GM12878 (cell line): ENCODE results near the gene PHYH. TPM values are rescaled to one million over a fixed set of nuclear protein-coding genes. Genes with fewer than 3 reads are reported as not detected.

ENCODE experiments used
- ATAC-seq: fragments of 200-7000 bp; cut with Tn5 transposase; 3 replicates; pipeline ENCODE4 v1.9.1; 2020; ENCODE audit warnings: mild to moderate bottlenecking, moderate library complexity
- BruUV-seq: library from RNA; stranded (reverse); fragments of 400-500 nt; replicated peaks from 2 replicates; lab custom pipeline; 2021; lab: Mats Ljungman, UMichigan
- CTCF ChIA-PET: fragments of 300-600 bp; sonication (Branson Sonifier 250); formaldehyde crosslinking; extraction: SDS; loops from one replicate; lab custom pipeline; 2021; ENCODE audit warnings: inconsistent platforms; lab: Yijun Ruan, JAX
- POLR2A ChIA-PET: fragments of 350-600 bp; formaldehyde crosslinking; extraction: SDS; loops from one replicate; lab custom pipeline; 2021; ENCODE audit warnings: inconsistent platforms; lab: Charles Lee
- RAD21 ChIA-PET: fragments of 300-600 bp; sonication (Branson Sonifier 250); formaldehyde crosslinking; loops from one replicate; lab custom pipeline; 2023; ENCODE audit warnings: antibody characterized with exemption; ENCODE audit not compliant: unreplicated experiment; lab: Charles Lee
- SMC1A ChIA-PET: fragments of 300-600 bp; sonication (Branson Sonifier 250); formaldehyde crosslinking; loops from one replicate; lab custom pipeline; 2023; ENCODE audit not compliant: unreplicated experiment, uncharacterized antibody; lab: Charles Lee
- DNase-seq: peaks from one replicate; pipeline ENCODE4 v3.0.0-alpha.2; 2011; ENCODE audit warnings: low read depth, low spot score
- FAIRE-seq: peaks from 3 replicates; lab custom pipeline; 2011; peaks lifted over from hg19 to GRCh38; lab: Jason Lieb, UNC
- H2AFZ ChIP-seq: 2 replicates; pipeline ENCODE4 v1.6.0; 2011; ENCODE audit warnings: low read depth, low read length, control low read depth; ENCODE audit not compliant: control insufficient read depth
- H3K27ac ChIP-seq: 2 replicates; pipeline ENCODE4 v1.5.1; 2011; ENCODE audit warnings: control low read depth; ENCODE audit not compliant: control insufficient read depth, insufficient read depth
- H3K27me3 ChIP-seq, 2 experiments: replicated peaks in 1 of 2; 2 replicates each; pipeline versions ENCODE4 v1.6.0 to v1.6.1; 2011; ENCODE audit warnings: low read length in 1 of 2; ENCODE audit not compliant: control insufficient read depth in 2 of 2, insufficient read depth in 2 of 2
- H3K36me3 ChIP-seq, 2 experiments: 2 replicates each; pipeline ENCODE4 v1.5.1; 2011; ENCODE audit warnings: low read length in 1 of 2; ENCODE audit not compliant: control insufficient read depth in 2 of 2, insufficient read depth in 2 of 2
- H3K4me1 ChIP-seq: 2 replicates; pipeline ENCODE4 v1.6.1; 2011; ENCODE audit warnings: mild to moderate bottlenecking, low read length, moderate library complexity, mixed read lengths; ENCODE audit not compliant: control insufficient read depth, insufficient read depth
- H3K4me2 ChIP-seq: 2 replicates; pipeline ENCODE4 v1.6.0; 2011; ENCODE audit warnings: control low read depth; ENCODE audit not compliant: control insufficient read depth, insufficient read depth
- H3K4me3 ChIP-seq: fragments of 200-600 bp; sonication (generic); 2 replicates; pipeline ENCODE4 v1.5.1; 2016
- H3K79me2 ChIP-seq: 2 replicates; pipeline ENCODE4 v1.6.0; 2011; ENCODE audit warnings: low read length; ENCODE audit not compliant: control insufficient read depth, insufficient read depth
- H3K9ac ChIP-seq: 2 replicates; pipeline ENCODE4 v1.8.0; 2011; ENCODE audit warnings: low read length, control low read depth, mixed read lengths; ENCODE audit not compliant: control insufficient read depth, insufficient read depth
- H3K9me3 ChIP-seq: replicated peaks from 3 replicates; pipeline ENCODE4 v1.5.1; 2011; ENCODE audit warnings: mild to moderate bottlenecking, low read length; ENCODE audit not compliant: control insufficient read depth, insufficient read depth
- H4K20me1 ChIP-seq: 2 replicates; pipeline ENCODE4 v1.6.0; 2011; ENCODE audit not compliant: control insufficient read depth, insufficient read depth
- BACH1 ChIP-seq: fragments of 450-650 bp; IDR thresholded peaks from 2 replicates; pipeline ENCODE4 v1.6.1; 2017; ENCODE audit warnings: mild to moderate bottlenecking, borderline replicate concordance
- CREM ChIP-seq: IDR thresholded peaks from 2 replicates; pipeline ENCODE4 v1.6.1; 2014; ENCODE audit warnings: antibody characterized with exemption, low read depth
- EGR1 ChIP-seq, 2 experiments: IDR thresholded peaks; 1 replicate in 1 of 2; 2 replicates in 1 of 2; pipeline ENCODE4 v1.6.1; 2011 to 2012; ENCODE audit warnings: low read depth in 2 of 2, low read length in 2 of 2, borderline replicate concordance in 1 of 2, mild to moderate bottlenecking in 1 of 2, moderate library complexity in 1 of 2
- ESRRA ChIP-seq: IDR thresholded peaks from 2 replicates; pipeline ENCODE4 v1.6.1; 2012; ENCODE audit warnings: mild to moderate bottlenecking, low read length, improper control_type of control experiment
- HDAC6 ChIP-seq: fragments of 200-600 bp; sonication (generic); IDR thresholded peaks from one replicate; pipeline ENCODE4 v1.8.0; 2017; ENCODE audit warnings: antibody characterized with exemption; ENCODE audit not compliant: unreplicated experiment
- IKZF1 ChIP-seq: fragments of 450-650 bp; conservative IDR thresholded peaks from 2 replicates; pipeline ENCODE4 v1.6.1; 2017; ENCODE audit warnings: antibody characterized with exemption, mild to moderate bottlenecking
- NFYA ChIP-seq: IDR thresholded peaks from 2 replicates; pipeline ENCODE4 v1.6.1; 2011; ENCODE audit warnings: low read depth, mild to moderate bottlenecking, low read length, improper control_type of control experiment, borderline replicate concordance
- POLR2AphosphoS5 ChIP-seq: IDR thresholded peaks from 2 replicates; pipeline ENCODE4 v1.6.1; 2011; ENCODE audit warnings: mild to moderate bottlenecking, low read length, inconsistent platforms
- SREBF2 ChIP-seq: IDR thresholded peaks from 2 replicates; pipeline ENCODE4 v1.6.1; 2012; ENCODE audit warnings: mild to moderate bottlenecking, low read length
- SUZ12 ChIP-seq: fragments of 200-600 bp; sonication (generic); IDR thresholded peaks from one replicate; pipeline ENCODE4 v1.6.1; 2018; ENCODE audit warnings: antibody characterized with exemption, mild to moderate bottlenecking; ENCODE audit not compliant: unreplicated experiment
- TARDBP ChIP-seq: IDR thresholded peaks from 2 replicates; pipeline ENCODE4 v1.6.1; 2016; ENCODE audit warnings: borderline replicate concordance
- TCF7 ChIP-seq: IDR thresholded peaks from 2 replicates; pipeline ENCODE4 v1.6.1; 2014; ENCODE audit warnings: antibody characterized with exemption, borderline replicate concordance
- YBX1 ChIP-seq: fragments of 450-650 bp; IDR thresholded peaks from 2 replicates; pipeline ENCODE4 v1.6.1; 2016; ENCODE audit warnings: antibody characterized with exemption
- ZNF24 ChIP-seq: fragments of 450-650 bp; IDR thresholded peaks from 2 replicates; pipeline ENCODE4 v1.6.1; 2017; ENCODE audit warnings: antibody characterized with exemption, mild to moderate bottlenecking
- WGBS: methylation state at CpG from one replicate; pipeline ENCODE4 v1.1.6; 2016; ENCODE audit warnings: low lambda C conversion rate; ENCODE audit not compliant: insufficient replicate concordance, insufficient coverage; ENCODE audit errors: missing lambda C conversion rate; 5-methylcytosine and 5-hydroxymethylcytosine counted together
- in situ Hi-C: fragments of 300-500 bp; cut with MboI; formaldehyde crosslinking; loops from 9 replicates; pipeline ENCODE4 v1.14.3; 2018; ENCODE audit warnings: mixed read lengths
- intact Hi-C: fragments of 100-400 bp; cut with micrococcal nuclease; formaldehyde crosslinking; loops from one replicate; pipeline ENCODE4 v1.14.2; 2022; ENCODE audit not compliant: unreplicated experiment
- polyA plus RNA-seq, 11 experiments: library from polyadenylated mRNA; depleted of rRNA in 4 of 11; unstranded in 6 of 11; stranded (reverse) in 5 of 11; fragments of >200 nt; fragmentation: Nextera tagmentation in 4 of 11; fragmentation: Illumina TruSeq in 1 of 11; extraction: Ambion mirVana in 4 of 11; extraction: Trizol in 1 of 11; gene quantifications; 1 replicate in 1 of 11; 2 replicates in 10 of 11; pipeline versions ENCODE4 v1.2.1 to v1.2.3, GENCODE V29; 2011 to 2016; ENCODE audit warnings: inconsistent platforms in 2 of 11, missing spikeins in 2 of 11, low read depth in 1 of 11
- total RNA-seq, 4 experiments: library from RNA; depleted of rRNA in 3 of 4; stranded (reverse); fragments of >200 nt in 3 of 4; fragmentation: Illumina TruSeq in 1 of 4; extraction: Trizol in 1 of 4; gene quantifications; 2 replicates each; pipeline versions ENCODE4 v1.2.1 to v1.2.3, GENCODE V29; 2013 to 2021
- TF ChIP-seq, protein P1 (sequence below): fragments of 450-650 bp; formaldehyde crosslinking; IDR thresholded peaks from 2 replicates; pipeline ENCODE4 v1.4.0; 2020; ENCODE audit warnings: mild to moderate bottlenecking, moderate library complexity
- TF ChIP-seq, protein P2 (sequence below): fragments of 150-350 bp; IDR thresholded peaks from 2 replicates; pipeline ENCODE4 v1.6.1; 2016; ENCODE audit warnings: low read depth, low read length

PHYH gene
- total and polyA plus RNA-seq, 10 of the 15 experiments (the other 5 are each of a cell fraction or from before 2014, with no cell fraction given) = 3.2 to 10.3 (median 5.0) TPM

DNA sequence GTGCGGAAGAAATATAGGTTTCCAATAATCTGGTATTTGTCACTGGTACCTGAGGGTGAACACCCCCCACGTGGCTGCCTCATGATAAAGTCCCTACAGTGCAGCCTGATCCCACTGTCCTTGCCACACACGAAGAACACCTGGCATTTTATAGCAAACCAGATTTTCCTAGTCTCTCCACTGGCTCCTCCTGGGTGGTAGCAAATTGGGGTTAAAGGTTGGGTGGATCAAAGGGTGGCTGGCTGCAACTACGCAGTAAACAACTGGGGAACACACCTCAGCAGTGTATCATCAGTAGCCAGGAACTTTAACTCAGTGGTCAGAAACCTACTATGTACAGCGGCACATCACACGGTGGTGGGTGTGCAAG, 37.9 kb upstream of the PHYH start:
- Histone ChIP-seq H3K27me3 (no peaks in the 10 kb centered on the region), H3K27ac (peak overlapping the region; percentile 24), H3K36me3 (peaks cover 8 to 29% of the 10 kb centered on the region in 2 experiments), H3K79me2 (peaks cover 37% of the 10 kb centered on the region), H4K20me1 (no peaks in the 10 kb centered on the region), H3K9me3 (no peaks in the 10 kb centered on the region), H2AFZ (no peak overlapping the region), H3K4me3 (no peak overlapping the region), H3K4me1 (peaks cover 37% of the 10 kb centered on the region), H3K4me2 (no peak overlapping the region), H3K9ac (no peak overlapping the region)
- ChIA-PET SMC1A (no interaction called here), CTCF (no interaction called here), POLR2A (interaction anchor here (0.5 kb wide), 1 partner anchor 464 kb away, joined by 4 read pairs; no protein-coding TSS in a partner anchor), RAD21 (no interaction called here)
- WGBS = 96% methylated on average over 6 of the region's 6 CpGs
- intact Hi-C loops (no loop called here), in situ Hi-C loops (no loop called here)
- no TSS peak for BruUV-seq
- no peak for FAIRE-seq
- DNase-seq = no peak
- ATAC-seq = no peak
- TF ChIP-seq ESRRA (no peak), BACH1 (no peak), SUZ12 (no peak), CREM (no peak), POLR2AphosphoS5 (no peak), IKZF1 (no peak), NFYA (no peak), TCF7 (no peak), EGR1 (IDR thresholded peaks at IDR 0.05; ENCODE audit: borderline replicate concordance in 1 of 2, low read depth in 2 of 2, low read length in 2 of 2) (no peak), TARDBP (no peak), ZNF24 (no peak), YBX1 (no peak), HDAC6 (no peak), SREBF2 (no peak)
- TF ChIP-seq, protein P1, sequence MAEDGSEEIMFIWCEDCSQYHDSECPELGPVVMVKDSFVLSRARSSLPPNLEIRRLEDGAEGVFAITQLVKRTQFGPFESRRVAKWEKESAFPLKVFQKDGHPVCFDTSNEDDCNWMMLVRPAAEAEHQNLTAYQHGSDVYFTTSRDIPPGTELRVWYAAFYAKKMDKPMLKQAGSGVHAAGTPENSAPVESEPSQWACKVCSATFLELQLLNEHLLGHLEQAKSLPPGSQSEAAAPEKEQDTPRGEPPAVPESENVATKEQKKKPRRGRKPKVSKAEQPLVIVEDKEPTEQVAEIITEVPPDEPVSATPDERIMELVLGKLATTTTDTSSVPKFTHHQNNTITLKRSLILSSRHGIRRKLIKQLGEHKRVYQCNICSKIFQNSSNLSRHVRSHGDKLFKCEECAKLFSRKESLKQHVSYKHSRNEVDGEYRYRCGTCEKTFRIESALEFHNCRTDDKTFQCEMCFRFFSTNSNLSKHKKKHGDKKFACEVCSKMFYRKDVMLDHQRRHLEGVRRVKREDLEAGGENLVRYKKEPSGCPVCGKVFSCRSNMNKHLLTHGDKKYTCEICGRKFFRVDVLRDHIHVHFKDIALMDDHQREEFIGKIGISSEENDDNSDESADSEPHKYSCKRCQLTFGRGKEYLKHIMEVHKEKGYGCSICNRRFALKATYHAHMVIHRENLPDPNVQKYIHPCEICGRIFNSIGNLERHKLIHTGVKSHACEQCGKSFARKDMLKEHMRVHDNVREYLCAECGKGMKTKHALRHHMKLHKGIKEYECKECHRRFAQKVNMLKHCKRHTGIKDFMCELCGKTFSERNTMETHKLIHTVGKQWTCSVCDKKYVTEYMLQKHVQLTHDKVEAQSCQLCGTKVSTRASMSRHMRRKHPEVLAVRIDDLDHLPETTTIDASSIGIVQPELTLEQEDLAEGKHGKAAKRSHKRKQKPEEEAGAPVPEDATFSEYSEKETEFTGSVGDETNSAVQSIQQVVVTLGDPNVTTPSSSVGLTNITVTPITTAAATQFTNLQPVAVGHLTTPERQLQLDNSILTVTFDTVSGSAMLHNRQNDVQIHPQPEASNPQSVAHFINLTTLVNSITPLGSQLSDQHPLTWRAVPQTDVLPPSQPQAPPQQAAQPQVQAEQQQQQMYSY (CRISPR knock-in tag) = no peak
- TF ChIP-seq, protein P2, sequence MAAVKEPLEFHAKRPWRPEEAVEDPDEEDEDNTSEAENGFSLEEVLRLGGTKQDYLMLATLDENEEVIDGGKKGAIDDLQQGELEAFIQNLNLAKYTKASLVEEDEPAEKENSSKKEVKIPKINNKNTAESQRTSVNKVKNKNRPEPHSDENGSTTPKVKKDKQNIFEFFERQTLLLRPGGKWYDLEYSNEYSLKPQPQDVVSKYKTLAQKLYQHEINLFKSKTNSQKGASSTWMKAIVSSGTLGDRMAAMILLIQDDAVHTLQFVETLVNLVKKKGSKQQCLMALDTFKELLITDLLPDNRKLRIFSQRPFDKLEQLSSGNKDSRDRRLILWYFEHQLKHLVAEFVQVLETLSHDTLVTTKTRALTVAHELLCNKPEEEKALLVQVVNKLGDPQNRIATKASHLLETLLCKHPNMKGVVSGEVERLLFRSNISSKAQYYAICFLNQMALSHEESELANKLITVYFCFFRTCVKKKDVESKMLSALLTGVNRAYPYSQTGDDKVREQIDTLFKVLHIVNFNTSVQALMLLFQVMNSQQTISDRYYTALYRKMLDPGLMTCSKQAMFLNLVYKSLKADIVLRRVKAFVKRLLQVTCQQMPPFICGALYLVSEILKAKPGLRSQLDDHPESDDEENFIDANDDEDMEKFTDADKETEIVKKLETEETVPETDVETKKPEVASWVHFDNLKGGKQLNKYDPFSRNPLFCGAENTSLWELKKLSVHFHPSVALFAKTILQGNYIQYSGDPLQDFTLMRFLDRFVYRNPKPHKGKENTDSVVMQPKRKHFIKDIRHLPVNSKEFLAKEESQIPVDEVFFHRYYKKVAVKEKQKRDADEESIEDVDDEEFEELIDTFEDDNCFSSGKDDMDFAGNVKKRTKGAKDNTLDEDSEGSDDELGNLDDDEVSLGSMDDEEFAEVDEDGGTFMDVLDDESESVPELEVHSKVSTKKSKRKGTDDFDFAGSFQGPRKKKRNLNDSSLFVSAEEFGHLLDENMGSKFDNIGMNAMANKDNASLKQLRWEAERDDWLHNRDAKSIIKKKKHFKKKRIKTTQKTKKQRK = no peak
